Stimulated activated CD4-positive, alpha-beta T cell treated with anti-CD3 and anti-CD28 coated beads, Interleukin-15, amount 100 ng/mL, for 24 hours (primary cell): ENCODE results near the gene ADH7.
"Not testable (repeated sequence)": the region's sequence is repeated elsewhere in the genome, so short reads cannot be mapped to it uniquely, and the experiment has no call there.

Source experiments
- DNase-seq: peaks from one replicate; pipeline ENCODE4 v3.0.0-alpha.2; 2020

ADH7 gene

DNA sequence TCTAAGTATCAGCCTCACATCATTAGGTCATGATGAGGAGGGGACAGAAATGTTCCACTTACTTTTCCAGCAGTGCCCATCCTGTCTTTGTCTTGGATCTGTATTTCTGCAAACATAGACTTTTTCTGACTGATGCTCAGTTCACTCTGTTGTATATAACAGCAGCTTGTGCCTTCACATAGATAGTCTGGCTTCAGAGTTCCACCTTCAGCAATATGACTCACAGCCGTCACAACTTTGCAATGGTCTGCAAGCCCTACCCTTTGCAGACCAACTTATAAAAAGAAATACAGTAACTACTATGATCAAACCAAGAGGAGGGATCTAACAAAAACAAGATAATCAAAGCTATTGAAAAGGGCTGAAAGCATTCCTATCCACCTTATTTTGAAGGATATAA, at the start of gene ADH7:
ADH7 (minus strand) TSS at position 189 of the 400 bp plus-strand sequence; CDS start at position 80, 109 bp downstream.
- no peak for DNase-seq

DNA sequence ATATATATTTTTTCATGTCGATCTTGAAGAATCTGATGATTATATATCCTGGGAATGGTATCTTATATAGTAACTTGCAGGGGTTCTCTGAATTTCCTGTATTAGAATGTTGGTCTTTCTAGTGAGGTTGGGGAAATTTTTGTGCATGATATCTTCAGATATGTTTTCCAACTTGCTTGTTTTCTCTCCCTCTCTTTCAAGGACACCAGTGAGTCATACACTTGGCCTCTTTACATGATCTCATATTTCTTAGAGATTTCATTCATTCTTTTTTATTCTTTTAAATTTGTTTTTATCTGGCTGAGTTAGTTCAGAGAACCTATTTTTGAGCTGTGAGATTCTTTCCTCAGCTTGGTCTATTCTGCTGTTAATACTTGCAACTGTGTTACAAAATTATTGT, 48.5 kb upstream of the ADH7 start:
- no peak for DNase-seq

DNA sequence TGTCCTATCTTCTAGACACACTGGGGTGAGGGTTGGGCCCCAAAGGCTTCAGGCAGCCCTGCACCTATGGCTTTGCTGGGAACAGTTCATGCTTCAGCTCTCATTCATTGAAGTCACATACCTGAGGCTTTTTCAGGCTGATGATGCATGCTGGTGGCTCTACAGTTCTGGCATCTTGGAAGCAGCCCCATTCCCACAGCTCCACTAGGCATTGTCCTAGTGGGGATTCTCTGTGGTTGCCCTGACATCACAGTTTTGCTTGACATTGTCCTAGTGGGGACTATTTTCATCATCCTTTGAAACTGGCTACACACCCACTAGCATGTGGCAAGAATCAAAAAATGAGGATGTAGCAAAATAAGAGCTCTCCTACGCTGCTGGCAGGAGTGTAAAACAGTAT, 38.0 kb upstream of the ADH7 start:
- DNase-seq, result no peak

DNA sequence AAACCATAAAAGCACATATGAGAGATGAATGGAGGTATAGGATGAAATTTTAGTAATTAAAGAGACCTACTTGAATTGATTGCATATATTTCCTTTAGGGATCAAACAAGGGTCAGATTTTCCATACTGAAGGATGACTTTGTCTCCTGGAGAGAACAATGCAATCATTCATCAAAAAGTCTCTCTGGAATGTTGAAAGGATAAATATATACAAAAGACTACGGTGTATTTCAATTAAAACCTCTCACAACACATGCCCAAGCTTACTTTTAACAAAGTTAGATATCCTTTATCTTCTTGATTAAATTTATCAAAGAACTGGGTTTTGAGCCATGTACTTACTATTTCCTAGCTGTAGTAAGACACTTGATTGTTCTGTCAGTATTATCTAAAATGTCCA, 36.8 kb upstream of the ADH7 start:
- no peak for DNase-seq

DNA sequence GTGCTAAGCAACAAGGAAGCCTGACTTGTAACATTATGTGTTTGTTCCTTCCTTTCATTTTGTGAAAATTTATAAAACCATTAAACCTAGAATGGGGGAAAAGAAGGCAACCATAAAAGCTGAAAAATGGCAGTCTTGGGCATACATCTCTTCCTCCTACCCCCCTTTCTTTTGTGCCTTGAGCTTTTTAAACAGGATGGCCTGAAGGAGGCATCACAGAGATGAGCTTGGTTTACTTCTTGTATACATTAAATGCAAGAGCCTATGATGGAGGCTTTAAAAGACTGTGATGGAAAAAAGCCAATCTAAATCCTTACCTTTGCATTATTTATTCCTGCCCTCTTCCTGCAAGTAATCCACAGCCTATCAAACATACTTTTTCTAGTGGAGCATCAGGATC, 36.2 kb upstream of the ADH7 start:
- no peak for DNase-seq

DNA sequence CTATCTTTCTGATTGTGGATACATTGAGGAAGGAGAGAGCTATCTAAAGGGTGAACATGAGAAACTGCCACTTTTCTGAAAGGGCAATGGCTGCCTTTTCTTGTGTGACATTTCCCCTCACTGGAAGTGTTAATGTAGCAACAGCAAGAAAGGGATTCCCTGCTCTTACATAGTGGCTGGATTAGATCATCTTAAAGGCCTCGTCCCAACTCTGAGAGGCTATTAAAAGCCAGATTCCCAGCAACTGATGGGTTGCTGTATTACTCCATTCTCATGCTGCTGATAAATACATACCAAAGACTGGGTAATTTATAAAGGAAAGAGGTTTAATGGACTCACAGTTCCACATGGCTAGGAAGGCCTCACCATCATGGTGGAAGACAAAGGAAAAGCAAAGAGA, 33.7 kb upstream of the ADH7 start:
- DNase-seq, result no peak

DNA sequence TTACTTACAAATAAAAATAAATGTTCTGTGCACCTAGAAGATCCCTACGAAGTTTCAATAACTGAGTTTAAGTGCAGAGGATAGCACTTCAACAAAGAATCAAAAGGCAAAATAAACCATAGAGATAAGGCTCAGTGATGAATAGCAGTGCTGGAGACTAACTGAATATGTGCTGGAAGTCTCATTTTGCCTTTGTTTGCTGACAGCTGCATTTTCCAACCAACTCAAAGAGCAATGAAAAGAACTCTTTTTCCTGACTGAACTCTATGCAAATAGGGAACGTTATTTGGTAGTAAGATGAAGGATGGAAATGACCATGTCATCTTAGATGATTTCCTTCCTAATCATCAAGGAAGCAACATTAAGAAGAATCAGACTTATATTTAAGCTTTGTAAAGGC, 32.7 kb upstream of the ADH7 start:
- no peak for DNase-seq

DNA sequence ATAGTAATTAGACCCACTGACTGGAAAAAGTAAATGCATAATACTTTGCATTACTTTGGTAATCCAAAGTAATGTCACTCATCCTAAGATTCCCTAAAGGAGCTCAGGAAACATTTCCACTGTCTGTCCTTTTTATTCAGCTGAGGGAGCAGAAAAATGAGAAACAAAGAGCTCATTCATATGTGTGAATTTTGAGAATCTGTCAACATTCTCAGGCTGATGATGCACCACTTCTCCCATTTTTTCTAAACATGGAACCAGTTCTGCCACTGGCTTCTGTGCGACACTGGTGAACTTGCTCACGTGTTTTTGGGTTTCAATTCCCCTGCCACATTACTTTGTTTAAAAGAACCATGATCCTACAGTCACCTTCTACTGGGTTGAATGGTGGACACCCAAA, 28.4 kb upstream of the ADH7 start:
- DNase-seq, result no peak

DNA sequence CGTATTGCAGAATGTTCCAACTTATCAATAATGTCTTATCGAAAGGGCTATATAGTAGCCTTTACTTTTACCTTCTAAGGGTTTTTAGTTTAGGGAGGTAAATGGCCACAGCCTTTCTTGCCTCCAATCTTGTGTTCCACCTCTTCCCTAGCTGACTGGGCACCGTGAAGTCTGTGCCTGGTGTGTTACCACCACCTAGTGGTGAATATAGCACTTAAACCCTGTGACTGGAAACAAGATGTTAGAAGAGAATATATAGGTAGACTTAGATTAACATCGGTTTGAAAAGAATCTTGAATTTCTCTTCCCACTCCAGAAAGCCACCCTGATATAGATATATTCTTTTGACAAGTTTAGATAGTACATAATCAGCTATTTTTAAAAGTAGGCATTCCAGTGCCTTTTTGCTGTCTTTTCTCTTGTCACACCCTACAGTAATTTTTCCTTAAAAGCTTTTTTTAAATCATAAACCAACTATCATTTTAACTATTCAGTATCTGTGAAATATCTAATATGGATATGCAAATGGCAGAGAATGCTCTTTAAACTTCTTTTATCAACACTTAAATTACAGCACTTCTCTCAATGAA, 27.8 kb upstream of the ADH7 start:
- DNase-seq, result peak; percentile 52

DNA sequence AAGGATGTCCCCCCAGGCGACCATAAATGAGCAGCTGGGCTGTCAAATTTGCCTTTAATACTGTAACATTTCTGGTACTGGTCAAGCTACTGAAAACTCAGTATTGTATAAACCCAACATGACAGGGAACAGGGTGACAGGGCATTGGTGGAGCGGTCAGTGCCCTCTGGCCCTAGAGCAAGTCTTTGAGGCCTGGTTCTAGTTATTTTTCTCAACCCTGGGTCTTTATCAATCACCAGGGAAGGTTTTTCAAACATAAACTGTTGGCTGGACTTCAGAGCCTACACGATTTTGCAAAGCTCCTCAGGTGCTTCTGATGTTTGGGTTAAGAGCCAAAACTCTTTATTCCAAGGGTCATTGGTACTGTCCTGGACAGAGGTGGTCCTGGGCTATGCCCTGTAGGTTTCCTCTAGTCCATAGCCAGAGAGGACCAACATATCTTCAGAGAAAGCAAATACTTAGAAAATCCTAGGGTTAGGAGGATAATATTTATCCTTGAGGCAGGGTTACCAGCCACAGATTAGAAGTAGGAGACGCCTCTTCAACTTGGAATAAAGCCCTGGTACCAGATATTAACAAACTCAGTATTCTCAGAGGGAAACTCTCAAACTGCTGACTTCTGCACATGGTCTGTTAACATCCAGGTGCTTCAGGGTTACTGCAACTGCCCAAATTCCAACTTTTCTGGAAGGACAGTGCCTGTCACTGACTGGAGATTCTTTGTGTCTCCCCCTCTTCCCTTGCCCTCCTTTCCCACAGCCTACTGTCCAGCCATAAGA, 26.7 kb upstream of the ADH7 start:
- no peak for DNase-seq

DNA sequence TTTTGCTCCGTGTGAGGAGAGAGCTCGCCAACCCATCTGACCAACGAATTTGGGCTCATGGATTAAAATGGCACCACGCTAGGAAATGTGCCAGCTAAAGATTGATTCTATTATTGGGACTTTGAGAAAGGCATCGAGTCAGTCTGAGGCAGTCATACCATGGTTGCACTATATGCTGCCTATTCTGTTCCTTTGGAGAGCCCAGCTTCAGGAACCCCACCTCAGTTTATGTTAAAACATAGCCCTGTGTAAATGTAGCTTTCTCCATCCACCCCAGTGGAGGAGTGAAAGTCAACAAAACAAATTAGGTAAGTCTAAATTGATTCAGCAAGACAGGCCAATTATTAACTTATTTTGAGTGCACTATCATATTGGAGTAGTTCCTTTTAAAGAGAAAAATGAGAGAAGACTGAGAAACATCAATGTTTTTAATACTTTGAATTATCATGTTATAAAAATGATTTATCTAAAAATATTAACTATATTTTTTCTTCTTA, 24.5 kb upstream of the ADH7 start:
- no peak for DNase-seq

DNA sequence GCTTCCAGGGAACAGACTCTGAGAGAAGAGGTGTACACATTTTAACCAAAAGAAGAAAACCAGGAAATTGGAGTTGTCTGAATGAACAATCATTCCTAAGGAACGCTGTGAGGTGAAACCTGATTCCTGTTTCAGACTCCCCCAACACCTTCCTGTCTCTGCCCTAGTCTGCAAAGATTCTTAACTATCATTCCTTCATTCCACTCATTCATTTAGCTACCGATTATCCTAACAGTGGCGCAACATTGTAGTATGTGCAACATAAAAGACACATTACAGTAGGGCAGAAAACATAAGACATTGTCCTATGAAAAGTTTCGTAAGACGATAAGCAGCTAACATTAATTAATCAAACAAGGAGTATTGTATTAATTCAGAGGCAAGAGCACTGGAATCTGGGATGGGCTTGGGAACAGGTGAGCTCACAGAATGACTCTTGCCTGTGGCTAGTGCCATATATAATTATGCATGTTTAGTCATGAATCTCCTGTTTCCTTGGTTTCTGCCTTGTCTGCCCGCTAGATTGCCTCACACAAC, 23.8 kb upstream of the ADH7 start:
- no peak for DNase-seq

DNA sequence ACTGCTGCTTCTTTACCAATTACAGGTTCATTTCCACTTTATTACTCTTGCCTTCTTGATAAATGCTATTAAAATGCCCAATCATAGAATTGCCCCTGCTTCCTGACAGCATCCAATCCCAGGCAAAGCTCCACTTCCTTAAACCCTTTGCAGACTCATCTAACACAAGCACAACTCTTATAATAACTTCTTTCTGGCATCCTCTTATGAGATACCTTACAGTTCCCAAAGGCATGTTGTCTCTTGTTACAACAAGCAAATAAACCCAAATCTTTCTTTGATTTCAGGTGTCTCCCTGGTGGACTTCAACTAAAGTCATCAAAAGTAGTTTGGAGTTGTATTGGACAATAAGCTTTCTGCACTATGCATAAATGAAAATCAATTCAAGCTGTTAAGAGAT, 22.5 kb upstream of the ADH7 start:
- DNase-seq, result no peak

DNA sequence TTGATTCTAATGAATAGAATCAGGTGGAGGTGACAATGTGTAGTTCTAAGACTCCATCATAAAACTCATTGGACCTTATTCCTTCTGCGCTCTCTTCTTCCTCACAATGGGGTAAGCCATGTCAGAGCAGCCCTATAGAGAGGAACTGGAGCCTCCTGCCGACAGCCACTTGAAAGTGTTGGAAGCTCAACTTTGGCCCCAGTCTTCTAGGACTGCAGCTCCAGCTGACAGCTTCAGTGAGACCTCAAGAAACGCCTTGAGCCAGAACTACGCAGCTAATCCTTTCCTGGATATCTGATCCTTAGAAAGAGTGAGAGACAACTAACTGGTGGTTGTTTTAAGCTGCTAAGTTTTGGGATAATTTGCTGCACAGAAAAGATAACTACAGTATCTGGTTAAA, 22.1 kb upstream of the ADH7 start:
- DNase-seq, result no peak

DNA sequence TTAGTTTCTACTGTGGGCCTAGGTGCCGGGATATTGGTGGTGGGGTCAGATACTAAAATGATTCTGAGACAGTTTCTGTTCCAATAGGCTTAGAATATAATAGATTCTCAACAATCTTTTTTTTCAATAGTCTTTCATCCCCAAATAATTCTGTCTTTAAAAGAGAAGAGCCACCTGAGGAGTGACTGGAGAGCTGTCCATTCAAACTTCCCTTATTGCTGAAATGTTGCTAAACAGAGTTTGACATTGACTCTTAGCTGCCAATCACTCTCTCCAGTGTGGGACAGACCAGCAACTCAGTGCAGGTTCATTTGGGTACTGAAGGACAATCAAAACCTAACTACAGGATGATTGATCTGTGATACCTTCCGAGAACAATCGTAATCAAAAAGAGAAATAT, 12.4 kb upstream of the ADH7 start:
- no peak for DNase-seq

DNA sequence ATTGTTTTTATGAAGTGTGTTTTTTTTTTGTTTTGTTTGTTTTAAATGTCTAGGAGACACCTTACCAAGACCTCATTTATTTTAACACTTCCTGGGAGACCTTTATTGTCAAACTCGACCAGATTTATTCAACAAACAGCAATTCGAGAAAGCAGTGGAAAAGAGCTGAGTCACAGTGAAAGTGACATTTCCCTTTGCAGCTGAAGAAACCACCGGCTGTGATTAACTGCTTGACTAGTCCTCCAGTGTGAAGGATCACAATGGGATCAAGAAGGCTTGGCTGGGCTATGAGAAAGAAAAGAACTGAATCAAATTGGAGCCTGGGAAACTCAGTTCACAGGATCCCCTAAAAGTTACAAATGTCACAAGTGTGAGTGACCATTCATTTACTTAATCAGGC, 11.9 kb upstream of the ADH7 start:
- peak; percentile 7 for DNase-seq

DNA sequence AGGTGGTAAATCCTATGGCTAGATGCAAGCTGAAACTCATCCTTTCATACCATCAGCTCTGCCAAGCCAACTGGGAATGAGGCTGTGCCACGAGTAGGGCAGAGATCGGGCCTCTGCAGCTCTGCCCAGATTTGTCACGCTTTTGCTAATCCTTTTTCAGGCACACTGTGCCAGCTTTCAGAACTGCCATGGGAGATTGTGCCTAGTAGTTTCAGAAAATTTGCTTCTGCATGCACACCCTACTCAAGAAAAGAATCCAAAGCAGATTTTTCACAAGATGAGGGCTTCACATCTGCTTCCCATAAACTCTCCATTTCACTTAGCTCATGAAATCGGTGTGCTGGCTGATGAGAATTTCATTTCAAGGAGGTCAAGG, 3.3 kb upstream of the ADH7 start:
- DNase-seq, result no peak

DNA sequence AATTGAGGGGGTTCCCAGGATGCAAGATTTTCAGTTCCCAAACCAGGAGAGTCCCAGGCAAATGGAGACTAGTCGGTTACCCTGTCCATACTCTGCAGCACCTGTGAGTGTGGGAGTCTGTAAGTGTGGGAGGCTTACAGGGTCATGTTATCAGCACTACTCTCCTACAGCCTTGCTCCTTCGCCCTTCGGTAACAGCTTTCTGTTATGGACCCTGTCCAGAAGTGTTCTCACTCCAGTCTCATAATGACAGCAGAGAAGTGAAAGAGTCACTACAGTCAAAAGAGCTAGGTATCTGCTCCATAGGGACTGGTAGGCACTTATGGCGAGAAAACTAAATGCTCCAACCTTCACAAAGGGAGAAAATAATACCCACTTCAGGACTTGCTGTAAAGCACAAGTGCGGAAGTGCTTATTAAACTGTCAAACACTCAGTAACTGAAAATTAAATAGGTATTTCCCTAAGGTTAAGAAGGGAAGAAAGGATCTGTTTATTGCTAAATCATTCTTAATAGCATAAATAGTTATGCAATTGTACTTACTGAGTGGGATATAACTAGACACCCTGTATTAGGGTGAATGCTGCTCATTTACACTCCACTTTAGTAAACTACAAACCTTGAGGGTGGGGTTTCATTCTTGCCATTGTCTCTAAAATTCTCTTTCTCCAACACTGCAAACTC, 2.7 kb upstream of the ADH7 start:
- no peak for DNase-seq

DNA sequence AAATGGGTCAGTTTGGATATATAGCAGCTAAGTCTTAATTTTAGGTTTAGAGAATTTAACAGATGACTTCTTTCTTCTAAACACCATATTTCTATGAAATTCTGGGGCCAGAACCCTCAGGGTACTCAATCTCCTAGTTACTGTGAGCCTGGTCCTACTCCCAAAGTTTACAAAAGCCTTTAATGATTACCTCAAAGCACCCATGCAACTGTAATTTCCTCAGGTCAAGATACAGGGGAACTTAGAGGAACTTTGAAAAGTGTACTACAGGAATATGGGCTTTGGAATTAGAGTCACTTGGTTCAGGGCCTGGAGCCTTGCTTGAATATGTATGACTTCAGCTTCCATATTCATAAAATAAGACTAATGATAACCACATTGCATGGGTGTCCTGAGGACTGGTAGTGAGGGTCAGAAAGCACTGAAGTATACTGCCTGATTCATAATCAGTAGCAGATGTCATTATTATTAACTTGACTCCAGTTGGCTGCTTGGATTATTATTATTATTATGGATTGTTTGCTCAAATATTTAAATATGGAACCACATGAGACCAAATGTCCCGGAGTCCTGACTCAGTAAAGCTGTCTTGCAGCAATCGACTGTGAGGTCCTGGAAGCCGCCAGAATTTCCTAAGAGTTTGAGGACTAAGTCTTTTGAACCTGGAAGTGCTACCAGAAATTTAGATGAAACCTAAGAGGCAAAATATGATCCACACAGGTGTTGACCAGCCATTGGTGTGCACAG, 2.0 kb upstream of the ADH7 start:
- no peak for DNase-seq

DNA sequence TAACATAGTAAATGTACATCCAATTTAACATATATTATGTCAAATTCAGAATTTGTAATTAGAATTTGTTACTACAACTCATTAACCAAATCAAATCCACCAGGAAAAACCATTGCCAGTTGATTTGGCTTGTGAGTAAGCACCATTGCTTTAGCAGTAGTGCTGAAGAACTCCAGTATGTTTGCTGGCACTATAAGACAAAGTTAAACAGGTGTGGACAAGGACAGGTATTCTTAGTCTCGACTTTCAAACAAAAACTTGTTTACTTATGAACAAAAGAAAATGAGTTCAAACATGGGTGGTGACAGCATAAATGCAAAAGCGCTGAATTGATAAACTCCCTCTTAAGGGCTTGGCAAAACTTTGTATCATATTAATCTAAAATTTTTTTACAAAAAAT, 1.3 kb upstream of the ADH7 start:
- DNase-seq, result no peak

DNA sequence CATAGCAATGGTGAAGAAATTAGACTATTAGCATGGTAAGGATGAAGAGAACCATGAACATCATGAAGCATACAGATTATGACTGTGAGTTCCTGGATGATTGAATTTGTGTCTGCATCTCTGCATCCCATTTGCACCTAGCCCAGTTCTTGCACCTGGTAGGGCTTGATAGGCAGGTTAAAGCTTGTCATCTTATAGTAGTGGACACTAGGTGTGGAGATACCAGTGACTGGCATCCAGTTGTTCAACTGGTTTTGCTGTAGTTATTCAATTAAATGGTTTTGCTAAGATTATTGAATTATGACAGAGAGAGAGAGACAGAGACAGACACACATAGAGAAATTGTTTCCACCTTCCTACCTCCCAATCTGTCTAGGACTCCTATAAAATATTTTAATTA, 5.0 kb downstream of the ADH7 start:
- no peak for DNase-seq

DNA sequence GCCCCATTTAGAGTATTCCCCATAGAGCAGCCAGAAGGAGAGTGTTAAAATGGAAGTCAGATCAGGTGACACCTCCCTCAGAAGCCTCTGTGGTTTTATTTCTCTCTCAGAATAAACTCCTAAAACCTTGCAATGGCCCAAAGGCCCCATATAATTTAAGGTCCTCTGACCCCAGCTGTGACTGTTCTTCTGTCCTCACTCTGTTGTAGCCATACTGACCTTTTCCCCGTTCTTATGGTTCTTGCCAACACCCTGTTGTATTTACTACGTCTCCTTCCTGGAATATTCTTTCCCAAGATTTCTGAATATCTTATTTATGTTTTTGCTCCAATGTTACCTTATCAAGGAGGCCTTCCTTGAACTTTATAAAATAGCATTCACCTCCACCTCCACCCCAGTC, 18.0 kb downstream of the ADH7 start:
- DNase-seq, result no peak

DNA sequence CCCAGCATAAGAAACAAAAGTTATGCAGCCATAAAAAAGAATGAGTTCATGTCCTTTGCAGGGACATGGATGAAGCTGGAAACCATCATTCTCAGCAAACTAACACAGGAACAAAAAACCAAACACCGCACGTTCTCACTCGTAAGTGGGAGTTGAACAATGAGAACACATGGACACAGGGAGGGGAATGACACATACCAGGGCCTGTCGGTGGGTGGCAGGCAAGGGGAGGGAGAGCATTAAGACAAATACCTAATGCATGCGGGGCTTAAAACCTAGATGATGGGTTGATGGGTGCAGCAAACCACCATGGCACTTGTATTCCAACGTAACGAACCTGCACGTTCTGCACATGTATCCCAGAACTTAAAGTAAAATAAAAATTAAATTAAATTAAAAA, 19.4 kb downstream of the ADH7 start:
- not testable (repeated sequence) for DNase-seq
